Measurements from ENCODE around the gene LYL1. TPM values are rescaled to one million over a fixed set of nuclear protein-coding genes. Genes with fewer than 3 reads are reported as not detected.

LYL1 gene
- total and polyA plus RNA-seq, 2 of the 4 experiments (the other 2 are of a cell fraction): 0.36 to 0.39 TPM

- Histone ChIP-seq H3K27ac (ENCODE audit: insufficient read depth, low read length) (peak overlapping the region; percentile 97), H4K5ac (ENCODE audit: low read depth, low read length) (peak overlapping the region; percentile 46; the same call in 1 of the 2 replicates), H3K4ac (ENCODE audit: low read depth, low read length) (peak overlapping the region; percentile 88), H3K27me3 (ENCODE audit: control insufficient read depth, insufficient read depth, low read length) (no peaks in the 10 kb centered on the region), H3K56ac (ENCODE audit: extremely low read depth, insufficient read depth, low read length) (no peak overlapping the region), H3K36me3 (ENCODE audit: control insufficient read depth, insufficient read depth, low read length) (peaks cover 14% of the 10 kb centered on the region), H3K18ac (ENCODE audit: low read depth, low read length) (no peak overlapping the region), H3K9me1 (ENCODE audit: insufficient read depth, low read length) (peaks cover 26% of the 10 kb centered on the region), H2AFZ (replicated peaks; ENCODE audit: low read length, poor library complexity) (peak overlapping the region; percentile 4), H3K4me1 (ENCODE audit: control insufficient read depth, insufficient read depth, low read length) (peaks cover 25% of the 10 kb centered on the region), H3K4me2 (ENCODE audit: low read depth, low read length) (peak overlapping the region; percentile 95), H2BK120ac (ENCODE audit: low read depth, low read length) (no peak overlapping the region), H3K23ac (ENCODE audit: low read depth, low read length) (peak overlapping the region; percentile 95; the same call in 1 of the 2 replicates), H4K91ac (ENCODE audit: insufficient read depth, low read depth, low read length) (peak overlapping the region; percentile 21), H2AK9ac (replicated peaks; ENCODE audit: low read depth, low read length, poor library complexity) (peak overlapping the region; percentile 84), H3K9me3 (ENCODE audit: control insufficient read depth, insufficient read depth, low read length) (no peaks in the 10 kb centered on the region), H2AK5ac (ENCODE audit: low read depth, low read length) (peak overlapping the region; percentile 95), H4K20me1 (ENCODE audit: insufficient read depth, low read length) (peaks cover 58% of the 10 kb centered on the region), H3K79me1 (ENCODE audit: low read depth in 1 of 2, low read length in 2 of 2) (peaks cover 0 to 82% of the 10 kb centered on the region in 2 experiments; a peak in 2 of 4 replicates), H4K8ac (ENCODE audit: low read depth in 2 of 2, low read length in 2 of 2) (peak overlapping the region in 1 of 2 experiments; percentile 82; a peak in 2 of 4 replicates), H3K14ac (replicated peaks; ENCODE audit: low read depth, low read length) (peak overlapping the region; percentile 89; the same call in 1 of the 2 replicates), H2BK15ac (ENCODE audit: low read depth, low read length) (peak overlapping the region; percentile 4; the same call in 1 of the 3 replicates), H2BK5ac (ENCODE audit: low read depth, low read length, poor library complexity, severe bottlenecking) (peak overlapping the region; percentile 94), H2BK20ac (ENCODE audit: low read depth, low read length) (no peak overlapping the region), H3K9ac (ENCODE audit: low read depth, low read length) (peak overlapping the region; percentile 98), H3K4me3 (ENCODE audit: insufficient read depth, low read depth, low read length) (peak overlapping the region; percentile 99; the same call in 1 of the 2 replicates)
- DNase-seq (no peak), ATAC-seq (ENCODE audit: low read depth) (no peak)
- in situ Hi-C loops (cut with MboI; ENCODE audit: low sequenced_read_pairs): no loop called here
- WGBS, 2 experiments (ENCODE audit: extremely low coverage in 2 of 2, insufficient read length in 1 of 2): 64% methylated on average over 4 of the region's 8 CpGs; no CpG with 5 or more reads in 1 of the 2 experiments
- dilution Hi-C loops (cut with HindIII; ENCODE audit: low sequenced_read_pairs, unreplicated experiment): no loop called here
- intact Hi-C loops (cut with micrococcal nuclease): loop anchor here (5.0 kb wide), 1 partner anchor 143 kb away; no protein-coding TSS in a partner anchor
- ChIA-PET POLR2A (ENCODE audit: unreplicated experiment) (interaction anchor here (1.0 kb wide), 1 partner anchor 26 kb away, joined by 3 read pairs; no protein-coding TSS in a partner anchor), CTCF (interaction anchor here (0.6 to 0.7 kb wide), 2 partner anchors 146 to 154 kb away, joined by 5 to 7 read pairs; no protein-coding TSS in a partner anchor)
- no TSS peak for BruUV-seq (replicated peaks)
- TF ChIP-seq RAD21 (IDR thresholded peaks at IDR 0.05; ENCODE audit: low read length) (no peak), CEBPB (IDR thresholded peaks at IDR 0.05; ENCODE audit: low read depth, low read length) (no peak), SMC3 (IDR thresholded peaks at IDR 0.05; ENCODE audit: low read depth, low read length) (no peak), RFX5 (IDR thresholded peaks at IDR 0.05; ENCODE audit: low read depth, low read length) (no peak), NFE2L2 (IDR thresholded peaks at IDR 0.05; ENCODE audit: low read depth, low read length) (no peak), POLR2A (IDR thresholded peaks at IDR 0.05; ENCODE audit: low read depth, low read length) (no peak), BHLHE40 (IDR thresholded peaks at IDR 0.05; ENCODE audit: low read depth, low read length) (no peak), MAFK (IDR thresholded peaks at IDR 0.05; ENCODE audit: low read depth, low read length) (no peak), FOS (IDR thresholded peaks at IDR 0.05; ENCODE audit: low read depth, low read length) (no peak)
- TF ChIP-seq, protein P1, sequence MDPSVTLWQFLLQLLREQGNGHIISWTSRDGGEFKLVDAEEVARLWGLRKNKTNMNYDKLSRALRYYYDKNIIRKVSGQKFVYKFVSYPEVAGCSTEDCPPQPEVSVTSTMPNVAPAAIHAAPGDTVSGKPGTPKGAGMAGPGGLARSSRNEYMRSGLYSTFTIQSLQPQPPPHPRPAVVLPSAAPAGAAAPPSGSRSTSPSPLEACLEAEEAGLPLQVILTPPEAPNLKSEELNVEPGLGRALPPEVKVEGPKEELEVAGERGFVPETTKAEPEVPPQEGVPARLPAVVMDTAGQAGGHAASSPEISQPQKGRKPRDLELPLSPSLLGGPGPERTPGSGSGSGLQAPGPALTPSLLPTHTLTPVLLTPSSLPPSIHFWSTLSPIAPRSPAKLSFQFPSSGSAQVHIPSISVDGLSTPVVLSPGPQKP (IDR thresholded peaks at IDR 0.05; ENCODE audit: borderline replicate concordance, low read depth, low read length): no peak
- TF ChIP-seq, protein P2, sequence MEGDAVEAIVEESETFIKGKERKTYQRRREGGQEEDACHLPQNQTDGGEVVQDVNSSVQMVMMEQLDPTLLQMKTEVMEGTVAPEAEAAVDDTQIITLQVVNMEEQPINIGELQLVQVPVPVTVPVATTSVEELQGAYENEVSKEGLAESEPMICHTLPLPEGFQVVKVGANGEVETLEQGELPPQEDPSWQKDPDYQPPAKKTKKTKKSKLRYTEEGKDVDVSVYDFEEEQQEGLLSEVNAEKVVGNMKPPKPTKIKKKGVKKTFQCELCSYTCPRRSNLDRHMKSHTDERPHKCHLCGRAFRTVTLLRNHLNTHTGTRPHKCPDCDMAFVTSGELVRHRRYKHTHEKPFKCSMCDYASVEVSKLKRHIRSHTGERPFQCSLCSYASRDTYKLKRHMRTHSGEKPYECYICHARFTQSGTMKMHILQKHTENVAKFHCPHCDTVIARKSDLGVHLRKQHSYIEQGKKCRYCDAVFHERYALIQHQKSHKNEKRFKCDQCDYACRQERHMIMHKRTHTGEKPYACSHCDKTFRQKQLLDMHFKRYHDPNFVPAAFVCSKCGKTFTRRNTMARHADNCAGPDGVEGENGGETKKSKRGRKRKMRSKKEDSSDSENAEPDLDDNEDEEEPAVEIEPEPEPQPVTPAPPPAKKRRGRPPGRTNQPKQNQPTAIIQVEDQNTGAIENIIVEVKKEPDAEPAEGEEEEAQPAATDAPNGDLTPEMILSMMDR (conservative IDR thresholded peaks at IDR 0.05; ENCODE audit: low read depth, low read length): no peak
These were observed 17.0 kb upstream of the LYL1 start for GRCh38 chr19:13119627-13120026.
